Measurements from ENCODE around the gene TSTD2. TPM values are rescaled to one million over a fixed set of nuclear protein-coding genes. Genes with fewer than 3 reads are reported as not detected.

Gene TSTD2
- total RNA-seq, 1 experiment from 2014 or later = 18.0 TPM

GRCh38 chr9:97658707-97659106 is 25.5 kb upstream of the TSTD2 start:
- no peak for DNase-seq (ENCODE audit: unreplicated experiment)
- no peaks in the 10 kb centered on the region for H3K4me1 Mint-ChIP-seq (ENCODE audit: insufficient read depth, unreplicated experiment)
- POLR2A ChIA-PET = no interaction called here
- H3K4me3 Mint-ChIP-seq (ENCODE audit: unreplicated experiment) = no peak overlapping the region
- BruUV-seq (replicated peaks) = no TSS peak
- no peaks in the 10 kb centered on the region for H3K9me3 Mint-ChIP-seq (ENCODE audit: unreplicated experiment)
- peaks cover 94% of the 10 kb centered on the region for H3K36me3 Mint-ChIP-seq (ENCODE audit: insufficient read depth, unreplicated experiment)
- H3K27ac Mint-ChIP-seq (ENCODE audit: low read depth, unreplicated experiment) = no peak overlapping the region
- intact Hi-C loops (cut with micrococcal nuclease) = no loop called here
- CTCF ChIA-PET = interaction anchor here (0.7 kb wide), 1 partner anchor 11 kb away, joined by 3 read pairs; no protein-coding TSS in a partner anchor
- no peak for TF ChIP-seq CTCF (IDR thresholded peaks at IDR 0.05; ENCODE audit: unreplicated experiment)
- no peaks in the 10 kb centered on the region for H3K27me3 Mint-ChIP-seq (ENCODE audit: insufficient read depth, unreplicated experiment)

GRCh38 chr9:97651646-97652045 is 18.5 kb upstream of the TSTD2 start:
- peaks cover 87% of the 10 kb centered on the region for H3K36me3 Mint-ChIP-seq (ENCODE audit: insufficient read depth, unreplicated experiment)
- TF ChIP-seq CTCF (IDR thresholded peaks at IDR 0.05; ENCODE audit: unreplicated experiment) = no peak
- no peaks in the 10 kb centered on the region for H3K9me3 Mint-ChIP-seq (ENCODE audit: unreplicated experiment)
- H3K4me3 Mint-ChIP-seq (ENCODE audit: unreplicated experiment) = no peak overlapping the region
- H3K4me1 Mint-ChIP-seq (ENCODE audit: insufficient read depth, unreplicated experiment) = no peaks in the 10 kb centered on the region
- H3K27ac Mint-ChIP-seq (ENCODE audit: low read depth, unreplicated experiment) = no peak overlapping the region
- ChIA-PET POLR2A (interaction anchor here (0.7 kb wide), 1 partner anchor 15 kb away, joined by 3 read pairs; no protein-coding TSS in a partner anchor), CTCF (no interaction called here)
- DNase-seq (ENCODE audit: unreplicated experiment) = no peak
- intact Hi-C loops (cut with micrococcal nuclease) = no loop called here
- BruUV-seq (replicated peaks) = no TSS peak
- no peaks in the 10 kb centered on the region for H3K27me3 Mint-ChIP-seq (ENCODE audit: insufficient read depth, unreplicated experiment)

- H3K36me3 Mint-ChIP-seq (ENCODE audit: insufficient read depth, unreplicated experiment) = peaks cover 77% of the 10 kb centered on the region
- ChIA-PET CTCF (interaction anchor here (0.6 to 1.7 kb wide), 2 partner anchors 11 to 19 kb away, joined by 3 to 4 read pairs; no protein-coding TSS in a partner anchor), POLR2A (interaction anchor here (0.6 to 3.0 kb wide), 3 partner anchors 9 to 27 kb away, joined by 3 to 18 read pairs (median 4); partner anchors contain the start of genes NCBP1 and TSTD2)
- no peak for DNase-seq (ENCODE audit: unreplicated experiment)
- no TSS peak for BruUV-seq (replicated peaks)
- no peak for TF ChIP-seq CTCF (IDR thresholded peaks at IDR 0.05; ENCODE audit: unreplicated experiment)
- no peak overlapping the region for H3K4me3 Mint-ChIP-seq (ENCODE audit: unreplicated experiment)
- H3K4me1 Mint-ChIP-seq (ENCODE audit: insufficient read depth, unreplicated experiment) = peaks cover 6% of the 10 kb centered on the region
- no peaks in the 10 kb centered on the region for H3K27me3 Mint-ChIP-seq (ENCODE audit: insufficient read depth, unreplicated experiment)
- no peak overlapping the region for H3K27ac Mint-ChIP-seq (ENCODE audit: low read depth, unreplicated experiment)
- intact Hi-C loops (cut with micrococcal nuclease) = no loop called here
- H3K9me3 Mint-ChIP-seq (ENCODE audit: unreplicated experiment) = no peaks in the 10 kb centered on the region
These were observed 14.8 kb upstream of the TSTD2 start for GRCh38 chr9:97647996-97648395.

GRCh38 chr9:97645720-97646119 is 12.6 kb upstream of the TSTD2 start:
- Mint-ChIP-seq H3K36me3 (ENCODE audit: insufficient read depth, unreplicated experiment) (peaks cover 74% of the 10 kb centered on the region), H3K27ac (ENCODE audit: low read depth, unreplicated experiment) (no peak overlapping the region), H3K9me3 (ENCODE audit: unreplicated experiment) (no peaks in the 10 kb centered on the region), H3K4me1 (ENCODE audit: insufficient read depth, unreplicated experiment) (peaks cover 6% of the 10 kb centered on the region), H3K27me3 (ENCODE audit: insufficient read depth, unreplicated experiment) (no peaks in the 10 kb centered on the region), H3K4me3 (ENCODE audit: unreplicated experiment) (no peak overlapping the region)
- no peak for TF ChIP-seq CTCF (IDR thresholded peaks at IDR 0.05; ENCODE audit: unreplicated experiment)
- POLR2A ChIA-PET = interaction anchor here (0.7 to 2.2 kb wide), 5 partner anchors 8 to 345 kb away, joined by 3 to 24 read pairs (median 5); partner anchors contain the start of genes NCBP1 and TSTD2
- no TSS peak for BruUV-seq (replicated peaks)
- intact Hi-C loops (cut with micrococcal nuclease) = no loop called here
- CTCF ChIA-PET = interaction anchor here (0.6 to 1.3 kb wide), 6 partner anchors 11 to 278 kb away, joined by 3 to 5 read pairs (median 3); no protein-coding TSS in a partner anchor
- no peak for DNase-seq (ENCODE audit: unreplicated experiment)

All from MCF 10A (cell line).